OCI-LY7 (cell line): ENCODE results near the gene ZMAT5. TPM values are rescaled to one million over a fixed set of nuclear protein-coding genes. Genes with fewer than 3 reads are reported as not detected.

Experiments
- BruUV-seq: library from RNA; stranded (reverse); fragments of 400-500 nt; replicated peaks from 2 replicates; lab custom pipeline; 2021; lab: Mats Ljungman, UMichigan
- CTCF ChIA-PET: fragments of 300-600 bp; sonication (Branson Sonifier 250); formaldehyde crosslinking; loops from one replicate; lab custom pipeline; 2022; ENCODE audit warnings: antibody characterized with exemption; ENCODE audit not compliant: unreplicated experiment; lab: Charles Lee
- POLR2A ChIA-PET: fragments of 300-600 bp; sonication (Branson Sonifier 250); formaldehyde crosslinking; loops from one replicate; lab custom pipeline; 2022; ENCODE audit warnings: antibody characterized with exemption; lab: Charles Lee
- DNase-seq: peaks from one replicate; pipeline ENCODE4 v3.0.0-alpha.2; 2015; ENCODE audit warnings: low spot score
- H2AFZ ChIP-seq: fragments of 200-600 bp; sonication (generic), shearing (Covaris generic); 2 replicates; pipeline ENCODE4 v1.6.1; 2014; ENCODE audit warnings: mild to moderate bottlenecking, antibody characterized with exemption, low read length, moderate library complexity
- H3K27ac ChIP-seq: fragments of 200-600 bp; sonication (generic); 2 replicates; pipeline ENCODE4 v1.5.1; 2014; ENCODE audit warnings: mixed run types, low read depth, mild to moderate bottlenecking, moderate library complexity, low read length, inconsistent platforms; ENCODE audit not compliant: poor library complexity, severe bottlenecking
- H3K36me3 ChIP-seq: fragments of 200-600 bp; sonication (generic); 2 replicates; pipeline ENCODE4 v1.6.1; 2014; ENCODE audit warnings: mild to moderate bottlenecking, antibody characterized with exemption, low read length, moderate library complexity, mixed read lengths; ENCODE audit not compliant: insufficient read depth
- H3K4me1 ChIP-seq: fragments of 200-600 bp; sonication (generic); 2 replicates; pipeline ENCODE4 v1.5.1; 2014; ENCODE audit warnings: mild to moderate bottlenecking, low read length; ENCODE audit not compliant: insufficient read depth, poor library complexity, severe bottlenecking
- H3K4me2 ChIP-seq: fragments of 200-600 bp; sonication (generic); 2 replicates; pipeline ENCODE4 v1.6.1; 2014; ENCODE audit warnings: mild to moderate bottlenecking, low read length
- H3K4me3 ChIP-seq: fragments of 200-600 bp; sonication (generic); 2 replicates; pipeline ENCODE4 v1.5.1; 2014; ENCODE audit warnings: mild to moderate bottlenecking, low read depth, low read length; ENCODE audit not compliant: poor library complexity, severe bottlenecking
- H3K79me2 ChIP-seq: fragments of 200-600 bp; sonication (generic); 2 replicates; pipeline ENCODE4 v1.6.1; 2016; ENCODE audit warnings: low read depth, mild to moderate bottlenecking, low read length, moderate library complexity, mixed read lengths; ENCODE audit not compliant: insufficient read depth
- H3K9me2 ChIP-seq: fragments of 200-600 bp; sonication (generic); 2 replicates; pipeline ENCODE4 v1.6.1; 2016; ENCODE audit warnings: mild to moderate bottlenecking, low read length, mixed read lengths; ENCODE audit not compliant: insufficient read depth
- H3K9me3 ChIP-seq: fragments of 200-600 bp; sonication (generic); 2 replicates; pipeline ENCODE4 v1.6.1; 2014; ENCODE audit warnings: mild to moderate bottlenecking, mixed run types, low read length, mixed read lengths
- H4K20me1 ChIP-seq: fragments of 200-600 bp; sonication (generic); 2 replicates; pipeline ENCODE4 v1.6.1; 2014; ENCODE audit warnings: mild to moderate bottlenecking, antibody characterized with exemption, low read length, moderate library complexity, mixed read lengths; ENCODE audit not compliant: insufficient read depth
- CTCF ChIP-seq: fragments of 200-600 bp; sonication (generic); conservative IDR thresholded peaks from 2 replicates; pipeline ENCODE4 v1.5.1; 2014; ENCODE audit warnings: mild to moderate bottlenecking, antibody characterized with exemption, low read length, moderate library complexity, mixed read lengths
- EZH2phosphoT487 ChIP-seq: fragments of 200-600 bp; sonication (generic); IDR thresholded peaks from 2 replicates; pipeline ENCODE4 v1.6.1; 2018; ENCODE audit warnings: low read depth, borderline replicate concordance, mild to moderate bottlenecking, mixed run types, antibody characterized with exemption, low read length, moderate library complexity, mixed read lengths
- intact Hi-C: fragments of 100-400 bp; cut with micrococcal nuclease; formaldehyde crosslinking; loops from one replicate; pipeline ENCODE4 v1.10.0; 2022; ENCODE audit not compliant: unreplicated experiment
- total RNA-seq, 2 experiments: library from RNA; depleted of rRNA in 1 of 2; stranded (reverse); fragments of >200 nt in 1 of 2; shearing (Covaris generic) in 1 of 2; gene quantifications; 2 replicates each; pipeline ENCODE4 v1.2.3, GENCODE V29; 2014 to 2022

ZMAT5 gene
- total RNA-seq, 2 experiments from 2014 or later: 19.1 to 21.2 TPM

- no peaks in the 10 kb centered on the region for H3K9me3 ChIP-seq
- CTCF ChIA-PET: no interaction called here
- no peak for TF ChIP-seq CTCF
- no peak for TF ChIP-seq EZH2phosphoT487
- no peak overlapping the region for H3K4me2 ChIP-seq
- H3K27ac ChIP-seq: no peak overlapping the region
- no peaks in the 10 kb centered on the region for H3K9me2 ChIP-seq
- intact Hi-C loops: no loop called here
- H3K36me3 ChIP-seq: no peaks in the 10 kb centered on the region
- BruUV-seq: no TSS peak
- no peaks in the 10 kb centered on the region for H3K4me1 ChIP-seq
- no peaks in the 10 kb centered on the region for H3K79me2 ChIP-seq
- no peak overlapping the region for H2AFZ ChIP-seq
- POLR2A ChIA-PET: no interaction called here
- H3K4me3 ChIP-seq: no peak overlapping the region
- H4K20me1 ChIP-seq: no peaks in the 10 kb centered on the region
- DNase-seq: no peak
Measured at GRCh38 chr22:29739346-29739875, 27.4 kb downstream of the ZMAT5 start.

GRCh38 chr22:29738118-29738815, 28.5 kb downstream of the ZMAT5 start:
- no peaks in the 10 kb centered on the region for H3K36me3 ChIP-seq
- DNase-seq: no peak
- no peaks in the 10 kb centered on the region for H3K9me3 ChIP-seq
- BruUV-seq: no TSS peak
- no peak overlapping the region for H3K4me3 ChIP-seq
- no peaks in the 10 kb centered on the region for H3K9me2 ChIP-seq
- H3K79me2 ChIP-seq: no peaks in the 10 kb centered on the region
- intact Hi-C loops: no loop called here
- no peak overlapping the region for H3K27ac ChIP-seq
- H4K20me1 ChIP-seq: no peaks in the 10 kb centered on the region
- CTCF ChIA-PET: no interaction called here
- no peak overlapping the region for H3K4me2 ChIP-seq
- TF ChIP-seq EZH2phosphoT487 (no peak), CTCF (no peak)
- POLR2A ChIA-PET: no interaction called here
- H3K4me1 ChIP-seq: no peaks in the 10 kb centered on the region
- no peak overlapping the region for H2AFZ ChIP-seq
